PFSK-1 (cell line): Measurements from ENCODE around the gene WFS1.

Source experiments
- FOXP2 ChIP-seq: optimal IDR thresholded peaks from 2 replicates; pipeline ENCODE3; 2011; ENCODE audit warnings: borderline replicate concordance, control low read depth, inconsistent platforms; ENCODE audit not compliant: insufficient read depth; ENCODE audit errors: extremely low read length, extremely low read depth
- POLR2AphosphoS5 ChIP-seq: IDR thresholded peaks from 2 replicates; pipeline ENCODE4 v1.6.1; 2012; ENCODE audit warnings: low read depth, mild to moderate bottlenecking, control low read depth, low read length, moderate library complexity
- SIN3A ChIP-seq: IDR thresholded peaks from 2 replicates; pipeline ENCODE4 v1.6.1; 2012; ENCODE audit warnings: mild to moderate bottlenecking, low read length, moderate library complexity, borderline replicate concordance; ENCODE audit not compliant: insufficient read depth
- TAF1 ChIP-seq: IDR thresholded peaks from 2 replicates; pipeline ENCODE4 v1.6.1; 2012; ENCODE audit warnings: low read length, control low read depth, borderline replicate concordance; ENCODE audit not compliant: insufficient read depth
- TF ChIP-seq, protein P1 (sequence below), 2 experiments: IDR thresholded peaks; 2 replicates each; pipeline versions ENCODE4 v1.6.1 to v1.8.0; 2011 to 2012; ENCODE audit warnings: low read depth in 2 of 2, low read length in 2 of 2, control low read depth in 1 of 2, inconsistent platforms in 1 of 2, mild to moderate bottlenecking in 1 of 2, moderate library complexity in 1 of 2; ENCODE audit not compliant: insufficient read depth in 1 of 2

WFS1 gene

DNA sequence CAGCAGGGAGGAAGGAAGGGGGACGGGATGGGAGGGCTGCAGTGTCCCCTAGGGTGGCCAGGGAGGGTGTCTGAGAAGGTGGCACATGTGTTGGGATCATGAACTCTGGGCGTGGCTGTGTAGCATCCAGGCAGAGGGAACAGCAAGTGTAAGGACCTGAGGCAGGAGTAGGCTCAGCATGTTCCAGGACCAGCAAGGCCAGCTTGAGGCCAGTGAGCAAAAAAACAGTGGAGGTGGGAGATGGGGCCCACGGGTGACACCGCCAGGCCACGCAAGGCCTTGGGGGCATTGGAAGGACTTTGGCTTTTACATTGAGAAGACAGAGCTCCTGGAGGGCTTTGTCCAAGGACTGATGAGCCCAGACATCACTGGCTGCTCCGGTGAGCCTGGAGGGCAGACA lies 16.5 kb upstream of the WFS1 start:
- TF ChIP-seq SIN3A (no peak), TAF1 (no peak), FOXP2 (no peak), POLR2AphosphoS5 (no peak)
- TF ChIP-seq, protein P1, sequence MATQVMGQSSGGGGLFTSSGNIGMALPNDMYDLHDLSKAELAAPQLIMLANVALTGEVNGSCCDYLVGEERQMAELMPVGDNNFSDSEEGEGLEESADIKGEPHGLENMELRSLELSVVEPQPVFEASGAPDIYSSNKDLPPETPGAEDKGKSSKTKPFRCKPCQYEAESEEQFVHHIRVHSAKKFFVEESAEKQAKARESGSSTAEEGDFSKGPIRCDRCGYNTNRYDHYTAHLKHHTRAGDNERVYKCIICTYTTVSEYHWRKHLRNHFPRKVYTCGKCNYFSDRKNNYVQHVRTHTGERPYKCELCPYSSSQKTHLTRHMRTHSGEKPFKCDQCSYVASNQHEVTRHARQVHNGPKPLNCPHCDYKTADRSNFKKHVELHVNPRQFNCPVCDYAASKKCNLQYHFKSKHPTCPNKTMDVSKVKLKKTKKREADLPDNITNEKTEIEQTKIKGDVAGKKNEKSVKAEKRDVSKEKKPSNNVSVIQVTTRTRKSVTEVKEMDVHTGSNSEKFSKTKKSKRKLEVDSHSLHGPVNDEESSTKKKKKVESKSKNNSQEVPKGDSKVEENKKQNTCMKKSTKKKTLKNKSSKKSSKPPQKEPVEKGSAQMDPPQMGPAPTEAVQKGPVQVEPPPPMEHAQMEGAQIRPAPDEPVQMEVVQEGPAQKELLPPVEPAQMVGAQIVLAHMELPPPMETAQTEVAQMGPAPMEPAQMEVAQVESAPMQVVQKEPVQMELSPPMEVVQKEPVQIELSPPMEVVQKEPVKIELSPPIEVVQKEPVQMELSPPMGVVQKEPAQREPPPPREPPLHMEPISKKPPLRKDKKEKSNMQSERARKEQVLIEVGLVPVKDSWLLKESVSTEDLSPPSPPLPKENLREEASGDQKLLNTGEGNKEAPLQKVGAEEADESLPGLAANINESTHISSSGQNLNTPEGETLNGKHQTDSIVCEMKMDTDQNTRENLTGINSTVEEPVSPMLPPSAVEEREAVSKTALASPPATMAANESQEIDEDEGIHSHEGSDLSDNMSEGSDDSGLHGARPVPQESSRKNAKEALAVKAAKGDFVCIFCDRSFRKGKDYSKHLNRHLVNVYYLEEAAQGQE (IDR thresholded peaks at IDR 0.05; ENCODE audit: insufficient read depth in 1 of 2, low read depth in 2 of 2, low read length in 2 of 2), result no peak

DNA sequence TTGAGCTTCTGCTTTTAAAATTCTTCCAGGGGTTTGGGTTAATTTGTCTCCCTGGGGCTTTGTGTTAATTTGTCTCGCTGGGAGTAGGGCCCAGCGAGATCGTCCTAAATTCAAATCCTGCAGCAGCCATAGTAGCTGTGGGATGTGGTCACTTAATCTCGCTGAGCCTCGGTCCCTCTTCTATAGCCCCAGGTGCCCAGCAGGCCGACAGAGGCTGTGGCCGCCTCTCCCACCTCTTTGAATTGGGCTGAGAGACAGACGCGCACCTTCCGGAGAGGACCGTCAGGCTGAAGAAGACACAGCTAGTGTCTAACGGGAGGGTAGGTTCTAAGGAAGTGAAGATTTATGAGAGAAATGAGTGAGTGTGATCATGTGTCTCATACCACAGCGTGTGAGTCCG lies 15.7 kb upstream of the WFS1 start:
- TF ChIP-seq TAF1 (no peak), SIN3A (no peak), FOXP2 (no peak), POLR2AphosphoS5 (no peak)
- TF ChIP-seq, protein P1 (IDR thresholded peaks at IDR 0.05; ENCODE audit: insufficient read depth in 1 of 2, low read depth in 2 of 2, low read length in 2 of 2), result no peak

DNA sequence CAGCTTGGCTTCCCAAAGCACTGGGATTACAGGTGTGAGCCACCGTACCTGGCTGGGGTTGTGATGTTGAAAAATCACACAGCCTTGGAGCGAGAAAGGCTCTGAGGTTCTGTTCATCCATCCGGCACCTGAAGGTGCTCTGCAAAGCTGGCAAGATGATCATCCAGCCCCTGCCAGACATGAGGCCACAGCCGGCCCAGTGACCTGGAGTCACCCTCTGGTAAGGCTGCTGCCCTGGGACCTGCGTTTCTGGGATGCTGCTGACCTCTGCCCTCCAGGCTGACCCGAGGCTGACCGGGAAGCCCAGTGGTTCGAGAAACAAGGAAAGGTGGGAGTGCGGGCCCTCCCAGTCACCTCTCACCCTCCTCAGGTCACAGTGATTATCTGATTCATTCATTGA lies 13.5 kb upstream of the WFS1 start:
- TF ChIP-seq, protein P1 (IDR thresholded peaks at IDR 0.05; ENCODE audit: insufficient read depth in 1 of 2, low read depth in 2 of 2, low read length in 2 of 2), result no peak
- TF ChIP-seq SIN3A, result no peak
- TF ChIP-seq TAF1, result no peak
- no peak for TF ChIP-seq POLR2AphosphoS5
- TF ChIP-seq FOXP2, result no peak

- no peak for TF ChIP-seq POLR2AphosphoS5
Observed at GRCh38 chr4:6257247-6258025, 12.2 kb upstream of the WFS1 start.

- TF ChIP-seq SIN3A (no peak), FOXP2 (no peak), POLR2AphosphoS5 (no peak), TAF1 (no peak)
- TF ChIP-seq, protein P1 (IDR thresholded peaks at IDR 0.05; ENCODE audit: insufficient read depth in 1 of 2, low read depth in 2 of 2, low read length in 2 of 2), result no peak
Observed at GRCh38 chr4:6258026-6258360, 11.7 kb upstream of the WFS1 start.
